Lung microvascular endothelial cell (primary cell): ENCODE results near the gene DUOXA2. TPM values are rescaled to one million over a fixed set of nuclear protein-coding genes. Genes with fewer than 3 reads are reported as not detected.

ENCODE experiments used
- DNase-seq, 2 donors: peaks; one replicate each; pipeline versions ENCODE4 v3.0.0 to v3.0.0-alpha.2; 2010; ENCODE audit warnings: low read depth in 2 of 2
- total RNA-seq: library from RNA; depleted of rRNA; stranded (reverse); fragments of >200 nt; gene quantifications from 2 replicates; pipeline ENCODE4 v1.2.1, GENCODE V29; 2014

DUOXA2 gene
- total RNA-seq, 1 donor from 2014 or later, result not detected

- peak in 1 of 2 donors; percentile 17 for DNase-seq
Measured at GRCh38 chr15:45116482-45117307, 2.6 kb downstream of the DUOXA2 start.

GRCh38 chr15:45117308-45118130 is 3.4 kb downstream of the DUOXA2 start:
- no peak for DNase-seq

- peak; percentile 90 to 94 for DNase-seq
Measured at GRCh38 chr15:45118131-45118588, 4.0 kb downstream of the DUOXA2 start.

DNA sequence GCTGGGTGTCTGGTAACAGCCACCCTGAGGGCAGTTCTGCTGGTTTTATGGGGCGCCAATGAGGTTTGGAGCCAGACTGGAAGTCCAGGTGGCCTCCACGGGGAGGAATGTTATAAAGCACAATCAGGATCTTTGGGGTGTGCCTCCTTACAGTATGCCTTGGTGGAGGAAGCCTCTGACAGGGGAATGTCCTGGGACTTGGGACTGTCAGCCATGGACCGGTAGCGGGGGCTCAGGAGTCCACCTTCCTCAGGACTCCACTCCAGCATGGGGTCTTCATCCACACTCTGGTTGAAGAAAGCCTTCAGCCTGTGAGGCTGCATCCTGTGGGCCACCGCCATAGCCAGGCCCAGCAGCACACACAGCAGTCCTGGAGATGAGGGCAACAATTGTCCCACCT is 4.9 kb downstream of the DUOXA2 start:
- no peak for DNase-seq

DNA sequence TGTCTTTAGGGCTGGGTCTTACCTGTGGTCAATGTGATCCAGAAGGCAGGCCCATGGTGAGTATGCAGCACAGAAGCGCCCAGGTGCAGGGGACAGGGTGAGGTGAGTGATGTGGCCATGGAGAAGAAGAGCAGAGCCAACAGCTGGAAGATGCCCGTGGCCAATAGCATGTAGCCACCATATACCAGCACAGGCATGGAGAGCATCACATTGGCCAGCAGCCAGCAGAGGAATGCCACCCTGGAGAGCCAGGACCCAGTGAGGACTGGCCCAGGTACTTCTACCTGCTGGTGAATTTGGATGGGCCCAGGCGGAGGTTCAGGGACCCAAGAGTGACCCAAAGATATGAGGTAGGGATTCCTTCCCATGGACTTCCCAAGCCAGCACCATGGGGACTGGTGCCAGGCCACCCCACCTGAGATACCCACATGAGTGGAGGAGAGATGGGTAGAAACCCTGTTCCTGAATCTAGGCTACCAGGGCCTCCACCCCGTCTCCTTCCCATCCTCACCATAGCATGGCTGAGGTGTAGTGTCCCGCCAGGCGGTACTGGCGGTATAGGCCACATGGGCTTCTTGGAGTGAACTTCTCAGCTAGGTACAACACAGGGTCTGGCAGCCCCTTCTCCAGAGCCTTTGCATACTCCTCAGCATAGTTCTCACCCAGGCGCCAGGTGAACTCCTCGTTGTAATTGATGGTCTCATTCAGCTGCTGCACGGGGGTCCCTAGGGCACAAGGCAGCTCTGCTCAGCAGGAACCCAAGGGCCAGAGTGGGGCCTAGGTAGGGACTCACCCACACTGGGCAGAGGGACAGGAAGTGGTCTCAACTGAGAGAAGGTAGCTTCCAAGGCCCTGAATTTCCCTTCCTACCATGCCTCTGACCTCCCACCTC is 6.2 kb downstream of the DUOXA2 start:
- DNase-seq, result no peak

DNA sequence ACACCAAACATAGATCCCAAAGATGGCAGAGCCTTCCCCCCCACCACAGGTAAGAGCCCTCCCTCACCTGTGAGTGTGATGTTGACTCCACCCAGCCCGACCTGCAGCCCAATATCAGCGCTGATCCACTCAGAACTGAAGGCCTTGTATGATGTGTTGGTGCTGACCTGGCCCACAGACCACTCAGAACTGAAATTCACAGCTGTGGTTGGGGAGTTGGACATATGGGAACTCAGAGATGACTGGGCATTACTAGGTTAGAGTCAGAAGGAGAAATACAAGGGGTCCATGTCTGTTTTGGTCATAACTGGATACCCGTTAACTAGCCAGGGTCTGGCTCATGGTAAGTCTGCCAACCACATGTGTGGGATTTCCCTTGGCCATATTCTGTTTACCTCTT is 6.9 kb downstream of the DUOXA2 start:
- DNase-seq, result no peak

DNA sequence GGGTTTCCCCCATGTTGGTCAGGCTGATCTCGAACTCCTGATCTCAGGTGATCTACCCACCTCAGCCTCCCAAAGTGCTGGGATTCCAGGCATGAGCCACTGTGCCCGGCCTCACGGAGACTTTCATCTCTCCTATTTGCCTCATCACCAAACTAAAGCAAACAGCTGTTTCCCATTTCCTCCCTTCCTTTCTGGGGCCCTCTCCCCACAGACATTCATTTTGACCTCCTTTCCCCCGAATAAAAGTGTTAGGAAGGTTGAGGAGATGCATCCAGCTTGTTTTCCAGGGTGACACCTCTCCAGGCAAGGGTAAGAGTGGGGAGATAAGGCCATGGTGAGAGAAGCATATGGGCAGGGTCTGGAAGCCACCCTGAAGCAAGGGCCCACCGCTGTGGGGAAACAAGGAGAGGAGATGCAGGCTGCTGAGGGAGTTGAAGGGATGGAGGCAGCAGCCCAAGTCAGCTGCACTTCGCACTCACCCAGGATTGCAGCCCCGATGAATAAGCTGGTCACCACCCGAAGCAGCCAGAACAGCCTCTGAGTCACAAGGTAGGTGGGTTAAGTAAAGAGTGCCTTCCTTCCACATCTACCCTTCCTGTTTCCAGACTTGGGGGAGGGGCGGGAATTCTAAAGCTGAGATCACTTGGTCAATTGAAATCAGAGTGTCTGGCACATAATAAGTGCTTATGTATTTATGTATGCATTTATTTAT is 7.7 kb downstream of the DUOXA2 start:
- DNase-seq, result peak in 1 of 2 donors; percentile 73

DNA sequence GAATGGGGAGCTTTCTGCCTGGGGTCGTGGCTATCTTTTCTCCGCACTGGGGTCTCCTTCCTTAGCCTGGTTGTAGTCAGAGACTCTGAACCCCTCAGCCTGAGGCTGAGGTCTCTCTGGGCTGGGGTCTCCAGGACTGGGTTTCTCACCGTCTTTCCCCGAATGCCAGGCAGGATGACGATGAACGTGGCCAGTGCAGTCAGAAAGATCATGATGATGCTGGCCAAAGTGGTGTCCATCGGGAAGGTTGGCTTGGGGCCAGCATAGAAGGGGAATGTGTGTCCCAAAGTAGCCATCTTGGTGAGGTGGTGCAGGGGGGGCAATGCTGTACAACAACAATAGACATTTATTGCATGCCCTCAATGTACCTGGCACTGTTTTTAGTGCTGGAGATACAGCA is 8.6 kb downstream of the DUOXA2 start:
- DNase-seq, result no peak

GRCh38 chr15:45123397-45123796 is 9.3 kb downstream of the DUOXA2 start:
- no peak for DNase-seq

DNA sequence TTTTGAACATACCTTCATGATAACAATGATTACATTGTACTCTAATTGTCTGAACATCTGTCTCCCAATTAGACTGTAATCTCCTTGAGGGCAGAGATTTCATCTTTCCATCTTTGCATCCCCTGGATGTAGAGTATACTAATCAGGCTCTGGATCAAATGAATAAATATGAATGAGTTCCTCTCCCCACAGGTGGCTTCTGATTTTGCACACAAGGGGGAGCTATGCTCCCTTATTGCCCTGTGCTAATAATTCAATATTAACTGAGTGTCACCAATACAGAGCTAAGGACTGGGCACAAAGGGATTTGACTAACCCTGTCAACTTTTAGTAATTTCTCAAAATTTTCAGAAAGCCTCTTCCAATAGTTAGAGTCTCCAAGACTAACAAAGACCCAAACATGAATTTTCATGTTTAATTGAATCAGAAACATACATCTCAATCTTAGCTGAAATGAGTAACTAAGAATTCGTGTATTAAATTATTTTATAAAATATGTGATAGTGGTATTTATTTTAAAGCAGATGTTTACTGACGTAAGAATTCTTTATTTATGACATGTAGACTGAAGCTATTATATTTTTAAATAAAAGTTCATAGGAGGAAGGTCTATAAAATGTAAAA is 12.5 kb downstream of the DUOXA2 start:
- DNase-seq, result peak; percentile 42 to 63

DNA sequence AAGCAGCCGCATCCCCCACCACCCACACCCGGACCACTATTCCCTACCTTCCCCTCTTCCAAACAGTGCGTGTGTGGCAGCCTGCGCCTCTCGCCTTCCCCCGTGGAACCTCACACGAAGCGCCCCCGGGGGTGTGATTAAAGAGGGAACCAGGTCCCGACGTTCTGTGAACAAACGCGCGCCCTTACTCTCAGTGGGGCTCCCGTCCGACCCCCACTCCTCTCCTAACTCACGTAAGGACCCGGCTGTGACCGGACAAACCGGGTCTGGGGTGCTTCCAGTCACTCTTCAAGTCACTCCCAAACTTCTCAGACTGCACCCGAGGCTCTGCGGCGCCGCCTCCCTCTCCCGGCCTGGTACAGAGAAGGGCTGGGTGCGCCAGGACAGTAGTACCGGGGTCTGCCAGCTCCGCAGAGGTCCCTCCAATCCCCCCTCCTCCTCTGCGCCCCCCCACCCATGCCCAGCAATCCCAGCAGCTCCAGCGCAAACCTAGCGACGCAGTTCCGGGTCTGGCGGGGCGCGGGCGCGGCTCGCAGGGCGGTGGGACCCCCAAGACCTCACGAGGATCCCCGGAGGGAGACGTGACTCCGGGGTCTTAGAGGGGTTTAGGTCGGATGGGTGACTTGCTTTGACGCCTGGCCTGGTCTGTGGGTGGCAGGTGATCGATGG is 15.0 kb downstream of the DUOXA2 start:
- no peak for DNase-seq

- no peak for DNase-seq
Measured at GRCh38 chr15:45129651-45130129, 15.6 kb downstream of the DUOXA2 start, which contains the start of the genes DUOX1 and DUOXA1. TSS of gene DUOX1 (plus strand) at chr15:45129994. CDS start at chr15:45131967, 1,973 bp downstream. TSS of gene DUOXA1 (minus strand) at chr15:45129879. CDS start at chr15:45123014, 6,865 bp downstream.

DNA sequence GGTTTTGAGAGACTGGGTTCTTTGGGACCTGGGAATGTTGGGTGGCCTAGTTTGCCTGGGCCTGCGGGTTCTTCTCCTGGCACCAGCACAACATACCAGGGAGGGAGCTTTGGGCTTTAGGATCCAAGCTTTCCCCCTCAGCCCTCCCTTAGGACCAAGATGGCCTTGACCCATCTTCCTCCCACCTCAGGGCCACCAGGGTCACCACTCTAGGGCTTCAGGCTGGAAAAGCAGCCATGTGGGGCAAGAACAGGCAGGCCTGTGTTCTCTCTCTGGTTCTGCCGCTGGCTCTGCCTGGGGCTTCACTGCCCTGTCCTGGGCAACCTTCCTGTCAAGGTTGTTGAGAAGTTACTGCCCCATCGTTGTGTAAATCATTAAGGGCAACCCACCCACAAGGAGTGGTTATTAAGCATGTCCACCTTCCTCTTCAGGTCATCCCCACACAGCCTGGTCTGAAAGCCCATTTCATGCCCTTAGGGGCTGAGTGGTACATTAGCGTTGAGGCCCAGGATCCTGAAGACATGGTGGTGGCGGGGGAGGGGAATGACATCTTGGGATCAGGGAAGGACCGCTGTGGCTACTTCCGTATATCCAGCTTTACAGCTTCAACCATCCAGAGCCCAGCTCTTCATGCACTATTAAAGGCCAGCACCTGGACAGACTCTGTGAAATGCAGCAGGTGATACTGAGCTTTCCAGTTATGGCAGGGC is 16.3 kb downstream of the DUOXA2 start:
- DNase-seq, result no peak

DNA sequence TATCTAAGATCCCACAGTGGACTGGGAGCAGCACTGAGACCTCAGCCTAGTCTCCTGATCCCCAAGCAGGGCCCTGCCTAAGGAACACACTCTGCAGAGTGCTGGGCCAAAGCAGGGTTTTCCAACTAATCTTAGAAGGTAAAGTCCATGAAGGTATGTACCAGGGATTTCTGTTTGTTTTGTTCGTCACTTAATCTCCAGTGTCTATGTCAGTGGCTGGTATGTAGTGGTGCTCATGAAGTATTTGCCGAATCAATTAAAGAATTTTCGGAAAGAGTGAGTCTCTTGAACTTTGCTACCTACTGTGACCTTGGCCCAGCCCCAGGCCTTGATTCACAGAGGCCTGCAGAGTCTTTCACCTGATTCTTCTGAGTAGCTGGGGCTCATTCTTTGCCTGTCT is 17.4 kb downstream of the DUOXA2 start:
- DNase-seq, result no peak

GRCh38 chr15:45132844-45133560 is 18.9 kb downstream of the DUOXA2 start:
- DNase-seq, result no peak

DNA sequence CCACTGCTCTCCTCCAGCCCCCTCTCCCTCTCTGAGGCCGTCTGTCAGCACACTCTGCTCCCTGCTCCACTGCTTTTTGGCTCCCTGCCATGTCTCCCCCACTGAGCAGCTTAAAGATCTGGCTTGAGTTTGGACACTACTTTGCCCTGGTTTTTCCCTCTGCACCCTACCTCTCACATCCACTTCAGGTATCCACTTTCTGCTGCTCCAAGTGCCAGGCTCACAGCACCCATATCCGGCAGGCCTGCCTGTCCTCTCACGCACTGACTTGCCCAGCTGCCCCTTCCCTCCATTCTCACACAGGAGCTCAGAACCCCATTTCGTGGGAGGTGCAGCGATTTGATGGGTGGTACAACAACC is 19.4 kb downstream of the DUOXA2 start:
- no peak for DNase-seq

GRCh38 chr15:45134046-45134445 is 19.9 kb downstream of the DUOXA2 start:
- DNase-seq, result no peak
